ENCODE data around the gene TMEM92. TPM values are rescaled to one million over a fixed set of nuclear protein-coding genes. Genes with fewer than 3 reads are reported as not detected.
A peak's percentile ranks its signal among the peaks of the same experiment; 100 is the strongest.

Gene TMEM92
- not detected in 2 replicates for total RNA-seq

GRCh38 chr17:50274142-50274896, at the start of gene TMEM92:
Gene TMEM92 (plus strand): TSS chr17:50274466. CDS start chr17:50274502, 36 bp downstream.
- Mint-ChIP-seq H3K9me3 (no peaks in the 10 kb centered on the region), H3K27ac (no peak within 1 kb of the TSS), H3K36me3 (ENCODE audit: low read depth) (no peaks in the 10 kb centered on the region), H3K4me1 (peaks cover 9% of the 10 kb centered on the region), H3K4me3 (no peak within 1 kb of the TSS), H3K27me3 (peaks cover 42% of the 10 kb centered on the region)
- CTCF ChIA-PET, result interaction anchor here (0.9 to 4.5 kb wide), 7 partner anchors 18 to 159 kb away, joined by 3 to 56 read pairs (median 5); partner anchors contain the start of gene COL1A1
- POLR2A ChIA-PET, result interaction anchor here (1.1 kb wide), 1 partner anchor 74 kb away, joined by 5 read pairs; no protein-coding TSS in a partner anchor
- no peak for ATAC-seq (ENCODE audit: low read depth)
- no peak for TF ChIP-seq CTCF (IDR thresholded peaks at IDR 0.05)
- DNase-seq, result peak; percentile 15
- intact Hi-C loops (cut with micrococcal nuclease), result no loop called here

- CTCF ChIA-PET, result no interaction called here
These were observed 48.5 kb upstream of the TMEM92 start for GRCh38 chr17:50225701-50226240.

GRCh38 chr17:50234581-50234980, 39.7 kb upstream of the TMEM92 start:
- no peaks in the 10 kb centered on the region for H3K36me3 Mint-ChIP-seq (ENCODE audit: low read depth)
- DNase-seq (no peak), ATAC-seq (ENCODE audit: low read depth) (no peak)
- peaks cover 52% of the 10 kb centered on the region for H3K27me3 Mint-ChIP-seq
- ChIA-PET CTCF (no interaction called here), POLR2A (no interaction called here)
- H3K4me3 Mint-ChIP-seq, result no peak overlapping the region
- H3K4me1 Mint-ChIP-seq, result no peaks in the 10 kb centered on the region
- H3K9me3 Mint-ChIP-seq, result peaks cover 9% of the 10 kb centered on the region
- no peak for TF ChIP-seq CTCF (IDR thresholded peaks at IDR 0.05)
- intact Hi-C loops (cut with micrococcal nuclease), result no loop called here
- H3K27ac Mint-ChIP-seq, result no peak overlapping the region

More at GRCh38 chr17:50225701-50226240, 48.5 kb upstream of the TMEM92 start:
- DNase-seq (no peak), ATAC-seq (ENCODE audit: low read depth) (no peak)
- H3K27me3 Mint-ChIP-seq, result peaks cover 6% of the 10 kb centered on the region
- H3K27ac Mint-ChIP-seq, result no peak overlapping the region
- H3K4me3 Mint-ChIP-seq, result no peak overlapping the region
- peaks cover 18% of the 10 kb centered on the region for H3K9me3 Mint-ChIP-seq
- no peak for TF ChIP-seq CTCF (IDR thresholded peaks at IDR 0.05)
- POLR2A ChIA-PET, result no interaction called here
- no peaks in the 10 kb centered on the region for H3K4me1 Mint-ChIP-seq
- intact Hi-C loops (cut with micrococcal nuclease), result no loop called here
- peaks cover 2% of the 10 kb centered on the region for H3K36me3 Mint-ChIP-seq (ENCODE audit: low read depth)

GRCh38 chr17:50237901-50238300, 36.4 kb upstream of the TMEM92 start:
- ATAC-seq (ENCODE audit: low read depth) (no peak), DNase-seq (no peak)
- Mint-ChIP-seq H3K4me3 (no peak overlapping the region), H3K4me1 (no peaks in the 10 kb centered on the region), H3K9me3 (peaks cover 3% of the 10 kb centered on the region), H3K36me3 (ENCODE audit: low read depth) (no peaks in the 10 kb centered on the region), H3K27ac (no peak overlapping the region), H3K27me3 (peaks cover 49% of the 10 kb centered on the region)
- TF ChIP-seq CTCF (IDR thresholded peaks at IDR 0.05), result no peak
- intact Hi-C loops (cut with micrococcal nuclease), result no loop called here
- ChIA-PET POLR2A (no interaction called here), CTCF (no interaction called here)

- Mint-ChIP-seq H3K4me1 (no peaks in the 10 kb centered on the region), H3K27ac (no peak overlapping the region), H3K36me3 (ENCODE audit: low read depth) (no peaks in the 10 kb centered on the region), H3K4me3 (no peak overlapping the region), H3K9me3 (peaks cover 3% of the 10 kb centered on the region), H3K27me3 (peaks cover 47% of the 10 kb centered on the region)
- ChIA-PET POLR2A (no interaction called here), CTCF (no interaction called here)
- no peak for TF ChIP-seq CTCF (IDR thresholded peaks at IDR 0.05)
- ATAC-seq (ENCODE audit: low read depth), result no peak
- no peak for DNase-seq
- intact Hi-C loops (cut with micrococcal nuclease), result no loop called here
These were observed 35.5 kb upstream of the TMEM92 start for GRCh38 chr17:50238601-50239280.

All from activated B cell treated with CpG ODN at 0.5 μM for 24 hours (primary cell).